Fibroblast of lung (primary cell): ENCODE results near the gene PLEKHA5. TPM values are rescaled to one million over a fixed set of nuclear protein-coding genes. Genes with fewer than 3 reads are reported as not detected.

Experiments
- DNase-seq, 2 donors: peaks; one replicate each; pipeline versions ENCODE4 v3.0.0 to v3.0.0-alpha.2; 2010; ENCODE audit warnings: low read depth in 2 of 2
- H2AFZ ChIP-seq: 2 replicates; pipeline ENCODE4 v1.5.1; 2012; ENCODE audit warnings: low read length, control low read depth, inconsistent platforms
- H3K27ac ChIP-seq: 2 replicates; pipeline ENCODE4 v1.5.1; 2011; ENCODE audit warnings: low read length, control low read depth; ENCODE audit not compliant: insufficient read depth
- H3K27me3 ChIP-seq: 2 replicates; pipeline ENCODE4 v1.5.1; 2011; ENCODE audit warnings: mild to moderate bottlenecking, low read length; ENCODE audit not compliant: control insufficient read depth, insufficient read depth
- H3K36me3 ChIP-seq: 2 replicates; pipeline ENCODE4 v1.5.1; 2011; ENCODE audit warnings: low read length; ENCODE audit not compliant: control insufficient read depth, insufficient read depth
- H3K4me1 ChIP-seq: 2 replicates; pipeline ENCODE4 v1.5.1; 2011; ENCODE audit warnings: low read length; ENCODE audit not compliant: control insufficient read depth, insufficient read depth; ENCODE audit errors: extremely low read depth
- H3K4me2 ChIP-seq: 2 replicates; pipeline ENCODE4 v1.5.1; 2011; ENCODE audit warnings: low read length, control low read depth; ENCODE audit not compliant: insufficient read depth; ENCODE audit errors: extremely low read depth
- H3K4me3 ChIP-seq, 4 experiments: fragments of 200-600 bp in 1 of 4; sonication (generic) in 1 of 4; replicated peaks in 1 of 4; 2 replicates each; pipeline ENCODE4 v1.5.1; 2011 to 2016; ENCODE audit warnings: low read length in 4 of 4, low read depth in 3 of 4, mild to moderate bottlenecking in 3 of 4, control low read depth in 2 of 4, inconsistent platforms in 1 of 4, mixed read lengths in 1 of 4; ENCODE audit not compliant: insufficient read depth in 1 of 4; ENCODE audit errors: control extremely low read depth in 1 of 4
- H3K79me2 ChIP-seq: 2 replicates; pipeline ENCODE4 v1.5.1; 2012; ENCODE audit warnings: mild to moderate bottlenecking, low read length, inconsistent platforms; ENCODE audit not compliant: control insufficient read depth, insufficient read depth
- H3K9ac ChIP-seq: 2 replicates; pipeline ENCODE4 v1.5.1; 2011; ENCODE audit warnings: mild to moderate bottlenecking, low read length, control low read depth; ENCODE audit not compliant: insufficient read depth
- H3K9me3 ChIP-seq: 2 replicates; pipeline ENCODE4 v1.5.1; 2012; ENCODE audit warnings: low read depth, low read length; ENCODE audit not compliant: control insufficient read depth, insufficient read depth
- H4K20me1 ChIP-seq: 2 replicates; pipeline ENCODE4 v1.5.1; 2011; ENCODE audit warnings: low read length; ENCODE audit not compliant: control insufficient read depth, insufficient read depth; ENCODE audit errors: extremely low read depth
- EZH2 ChIP-seq: IDR thresholded peaks from 2 replicates; pipeline ENCODE4 v1.5.1; 2012; ENCODE audit warnings: low read length, control low read depth, mild to moderate bottlenecking; ENCODE audit errors: missing control alignments
- polyA plus RNA-seq, 2 donors: library from polyadenylated mRNA; depleted of rRNA in 1 of 2; stranded (reverse) in 1 of 2; unstranded in 1 of 2; fragments of >200 nt; gene quantifications; 2 replicates each; pipeline ENCODE4 v1.2.1, GENCODE V29; 2011 to 2012; ENCODE audit warnings: missing spikeins in 1 of 2
- total RNA-seq: library from RNA; depleted of rRNA; stranded (reverse); fragments of >200 nt; gene quantifications from 2 replicates; pipeline ENCODE4 v1.2.1, GENCODE V29; 2014
- TF ChIP-seq, protein P1 (sequence below), 2 donors: IDR thresholded peaks in 1 of 2; conservative IDR thresholded peaks in 1 of 2; 1 replicate in 1 of 2; 2 replicates in 1 of 2; pipeline ENCODE4 v1.5.1; 2011 to 2012; ENCODE audit warnings: low read length in 2 of 2, control low read depth in 1 of 2, inconsistent platforms in 1 of 2, low read depth in 1 of 2, mild to moderate bottlenecking in 1 of 2

PLEKHA5 gene
- total and polyA plus RNA-seq, 2 donors (not counting 1 experiment from before 2014, with no cell fraction given) = 15.5 to 50.4 TPM

DNA sequence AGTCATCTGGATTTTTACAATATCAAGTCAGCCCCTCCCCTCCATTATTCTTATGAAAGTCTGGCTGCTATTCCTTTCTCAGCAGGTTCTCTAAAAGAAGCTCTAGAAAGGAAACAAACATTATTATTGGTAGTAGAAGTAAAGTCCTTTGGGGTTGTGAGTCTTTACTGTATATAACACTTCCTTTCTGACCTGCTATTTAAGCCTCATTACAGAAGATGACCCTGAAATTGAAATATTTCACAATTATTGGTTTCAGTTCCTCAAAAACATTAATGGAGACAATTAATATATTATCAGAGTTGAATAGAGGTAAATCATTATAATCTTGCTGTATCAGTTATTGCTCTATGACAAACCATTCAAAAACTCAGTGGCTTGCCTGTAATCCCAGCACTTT, 19.3 kb downstream of the PLEKHA5 start:
- no peaks in the 10 kb centered on the region for H3K9me3 ChIP-seq
- no peak for DNase-seq
- no peak overlapping the region for H3K4me3 ChIP-seq
- TF ChIP-seq EZH2 = no peak
- no peaks in the 10 kb centered on the region for H3K36me3 ChIP-seq
- H2AFZ ChIP-seq = no peak overlapping the region
- no peaks in the 10 kb centered on the region for H4K20me1 ChIP-seq
- H3K79me2 ChIP-seq = no peaks in the 10 kb centered on the region
- H3K4me2 ChIP-seq = no peak overlapping the region
- H3K9ac ChIP-seq = no peak overlapping the region
- H3K27ac ChIP-seq = no peak overlapping the region
- no peaks in the 10 kb centered on the region for H3K27me3 ChIP-seq
- H3K4me1 ChIP-seq = no peaks in the 10 kb centered on the region

DNA sequence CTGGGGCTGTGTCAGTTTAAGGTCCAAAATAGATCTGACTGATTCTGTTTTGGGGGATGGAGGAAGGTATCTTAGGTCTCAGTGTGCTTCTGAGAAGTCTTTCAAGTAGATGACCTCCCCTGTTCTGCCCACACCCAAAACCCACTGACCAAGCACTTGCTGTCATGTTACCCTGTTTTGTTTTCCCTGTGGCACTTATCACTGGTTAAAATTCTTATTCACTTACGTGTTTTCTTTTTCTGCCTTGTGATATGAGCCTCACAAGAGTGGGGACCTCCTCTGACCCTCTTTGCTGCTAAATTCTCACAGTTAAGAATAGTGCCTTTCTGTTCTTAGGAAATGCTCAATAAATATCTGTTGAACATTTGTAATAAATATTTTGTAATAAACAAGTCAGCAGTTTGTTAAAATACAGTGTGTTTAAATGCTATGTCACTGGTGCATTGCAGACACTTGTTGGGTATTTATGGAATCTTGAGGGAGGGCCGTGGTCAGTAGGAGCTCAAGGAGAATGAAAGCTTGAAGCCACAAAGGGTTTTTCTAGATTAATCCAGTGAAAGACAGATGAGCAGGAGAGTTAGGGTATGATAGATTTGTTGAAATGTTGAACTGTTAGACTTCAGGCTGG, 20.9 kb downstream of the PLEKHA5 start:
- Histone ChIP-seq H3K27me3 (no peaks in the 10 kb centered on the region), H3K79me2 (no peaks in the 10 kb centered on the region), H3K27ac (no peak overlapping the region), H2AFZ (no peak overlapping the region), H3K9me3 (no peaks in the 10 kb centered on the region), H3K9ac (no peak overlapping the region), H3K4me1 (no peaks in the 10 kb centered on the region), H3K36me3 (no peaks in the 10 kb centered on the region), H3K4me3 (no peak overlapping the region), H4K20me1 (no peaks in the 10 kb centered on the region), H3K4me2 (no peak overlapping the region)
- TF ChIP-seq, protein P1, sequence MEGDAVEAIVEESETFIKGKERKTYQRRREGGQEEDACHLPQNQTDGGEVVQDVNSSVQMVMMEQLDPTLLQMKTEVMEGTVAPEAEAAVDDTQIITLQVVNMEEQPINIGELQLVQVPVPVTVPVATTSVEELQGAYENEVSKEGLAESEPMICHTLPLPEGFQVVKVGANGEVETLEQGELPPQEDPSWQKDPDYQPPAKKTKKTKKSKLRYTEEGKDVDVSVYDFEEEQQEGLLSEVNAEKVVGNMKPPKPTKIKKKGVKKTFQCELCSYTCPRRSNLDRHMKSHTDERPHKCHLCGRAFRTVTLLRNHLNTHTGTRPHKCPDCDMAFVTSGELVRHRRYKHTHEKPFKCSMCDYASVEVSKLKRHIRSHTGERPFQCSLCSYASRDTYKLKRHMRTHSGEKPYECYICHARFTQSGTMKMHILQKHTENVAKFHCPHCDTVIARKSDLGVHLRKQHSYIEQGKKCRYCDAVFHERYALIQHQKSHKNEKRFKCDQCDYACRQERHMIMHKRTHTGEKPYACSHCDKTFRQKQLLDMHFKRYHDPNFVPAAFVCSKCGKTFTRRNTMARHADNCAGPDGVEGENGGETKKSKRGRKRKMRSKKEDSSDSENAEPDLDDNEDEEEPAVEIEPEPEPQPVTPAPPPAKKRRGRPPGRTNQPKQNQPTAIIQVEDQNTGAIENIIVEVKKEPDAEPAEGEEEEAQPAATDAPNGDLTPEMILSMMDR (conservative IDR thresholded peaks at IDR 0.05 in 1 of 2, IDR thresholded peaks at IDR 0.05 in 1 of 2; ENCODE audit: low read depth in 1 of 2, low read length in 2 of 2) = no peak
- no peak for TF ChIP-seq EZH2
- DNase-seq = peak in 1 of 2 donors; percentile 75

DNA sequence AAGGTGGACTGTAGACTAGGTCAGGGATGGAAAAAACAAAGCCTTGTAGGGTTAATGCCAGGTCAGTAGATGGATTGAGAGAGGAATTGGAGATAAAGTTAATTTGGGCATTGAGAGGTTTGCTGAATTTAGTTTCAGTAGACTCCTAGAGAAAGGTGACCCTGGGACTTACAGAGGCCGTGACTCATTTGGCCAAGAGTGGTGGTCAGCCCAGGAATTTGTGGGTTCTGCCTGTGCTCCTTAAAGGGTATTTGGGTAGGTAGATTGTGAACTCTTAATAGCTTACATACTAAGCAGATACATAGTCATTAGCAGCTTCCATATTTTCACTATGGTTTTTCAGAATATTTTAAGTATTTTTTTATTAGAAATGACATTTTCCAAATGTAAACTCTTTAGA, 21.8 kb downstream of the PLEKHA5 start:
- no peak overlapping the region for H3K27ac ChIP-seq
- H3K4me1 ChIP-seq = no peaks in the 10 kb centered on the region
- no peaks in the 10 kb centered on the region for H3K79me2 ChIP-seq
- H3K4me2 ChIP-seq = no peak overlapping the region
- H3K9me3 ChIP-seq = no peaks in the 10 kb centered on the region
- H3K36me3 ChIP-seq = no peaks in the 10 kb centered on the region
- H2AFZ ChIP-seq = no peak overlapping the region
- H4K20me1 ChIP-seq = no peaks in the 10 kb centered on the region
- peak in 1 of 2 donors; percentile 74 for DNase-seq
- H3K4me3 ChIP-seq = no peak overlapping the region
- H3K27me3 ChIP-seq = no peaks in the 10 kb centered on the region
- H3K9ac ChIP-seq = no peak overlapping the region
- TF ChIP-seq, protein P1 (conservative IDR thresholded peaks at IDR 0.05 in 1 of 2, IDR thresholded peaks at IDR 0.05 in 1 of 2; ENCODE audit: low read depth in 1 of 2, low read length in 2 of 2) = no peak
- TF ChIP-seq EZH2 = no peak
